Activated CD8-positive, alpha-beta memory T cell treated with anti-CD3 and anti-CD28 coated beads for 36 hours (primary cell): ENCODE measurements around the gene MDH1B. TPM values are rescaled to one million over a fixed set of nuclear protein-coding genes. Genes with fewer than 3 reads are reported as not detected.
"Not testable (repeated sequence)": the region's sequence is repeated elsewhere in the genome, so short reads cannot be mapped to it uniquely, and the experiment has no call there.

ENCODE experiments used
- CTCF ChIA-PET: fragments of 350-600 bp; sonication (Branson Sonifier 250); formaldehyde crosslinking; loops from one replicate; lab custom pipeline; 2021; ENCODE audit warnings: antibody characterized with exemption; lab: Charles Lee
- POLR2A ChIA-PET: fragments of 350-600 bp; sonication (Branson Sonifier 250); formaldehyde crosslinking; loops from one replicate; lab custom pipeline; 2021; ENCODE audit warnings: antibody characterized with exemption; lab: Charles Lee
- total RNA-seq, 2 experiments: library from RNA; stranded (reverse); gene quantifications; one replicate each; pipeline ENCODE4 v1.2.3, GENCODE V29; 2021

The MDH1B gene
- total RNA-seq, 2 experiments from 2014 or later: 0.34 to 0.65 TPM

DNA sequence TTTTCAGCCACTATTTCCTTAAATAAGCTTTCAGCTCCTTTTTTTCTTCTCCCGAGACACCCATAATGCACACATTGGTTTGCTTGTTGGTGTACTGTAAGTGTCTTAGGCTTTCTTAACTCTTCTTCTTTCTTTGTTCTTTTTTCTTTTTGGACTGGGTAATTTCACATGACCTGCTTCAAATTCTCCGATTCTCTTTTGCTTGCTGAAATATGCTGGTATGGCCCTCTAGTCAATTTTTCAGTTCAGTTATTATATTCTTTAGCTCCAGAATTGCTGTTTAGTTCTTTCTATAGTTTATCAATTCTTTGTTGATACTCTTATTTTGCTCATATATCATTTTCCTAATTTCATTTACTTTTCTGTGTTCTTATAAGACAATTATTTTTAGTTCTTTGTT, 15.5 kb upstream of the MDH1B start:
- CTCF ChIA-PET: interaction anchor here (0.6 to 0.7 kb wide), 4 partner anchors 82 to 669 kb away, joined by 3 to 5 read pairs (median 3); no protein-coding TSS in a partner anchor
- POLR2A ChIA-PET: interaction anchor here (0.7 kb wide), 1 partner anchor 782 kb away, joined by 6 read pairs; no protein-coding TSS in a partner anchor

DNA sequence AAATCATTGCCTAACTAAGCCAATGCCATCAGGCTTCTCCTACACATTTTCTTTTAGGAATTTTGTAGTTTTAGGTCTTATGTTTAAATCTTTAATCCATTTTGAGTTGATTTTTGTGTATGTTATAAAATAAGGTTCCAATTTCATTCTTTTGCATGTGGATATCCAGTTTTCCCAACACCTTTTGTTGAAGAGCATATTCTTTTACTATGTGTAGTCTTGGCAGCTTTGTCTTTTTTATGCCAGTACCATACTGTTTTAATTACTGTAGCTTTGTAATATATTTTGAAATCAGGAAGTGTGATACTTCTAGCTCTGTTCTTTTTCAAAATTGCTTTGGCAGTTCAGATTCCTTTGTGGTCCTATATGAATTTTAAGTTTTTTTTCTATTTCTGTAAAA, 11.3 kb upstream of the MDH1B start:
- CTCF ChIA-PET: no interaction called here
- POLR2A ChIA-PET: no interaction called here

DNA sequence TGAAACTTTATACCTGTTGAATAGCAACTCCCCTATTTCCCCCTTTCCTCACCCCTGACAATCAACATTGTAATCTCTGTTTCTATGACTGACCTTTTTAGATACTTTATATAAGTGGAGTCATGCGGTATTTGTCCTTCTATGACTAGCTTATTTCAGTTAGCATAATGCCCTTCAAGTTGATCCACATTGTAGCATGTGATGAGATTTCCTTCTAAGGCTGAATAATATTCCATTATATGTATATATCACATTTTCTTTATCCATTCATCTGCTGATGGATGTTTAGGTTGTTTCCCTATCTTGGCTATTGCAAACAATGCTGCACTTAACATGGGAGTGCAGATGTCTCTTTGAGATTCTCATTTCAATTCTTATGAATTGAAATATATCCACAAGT, 9.7 kb upstream of the MDH1B start:
- ChIA-PET POLR2A (no interaction called here), CTCF (no interaction called here)

DNA sequence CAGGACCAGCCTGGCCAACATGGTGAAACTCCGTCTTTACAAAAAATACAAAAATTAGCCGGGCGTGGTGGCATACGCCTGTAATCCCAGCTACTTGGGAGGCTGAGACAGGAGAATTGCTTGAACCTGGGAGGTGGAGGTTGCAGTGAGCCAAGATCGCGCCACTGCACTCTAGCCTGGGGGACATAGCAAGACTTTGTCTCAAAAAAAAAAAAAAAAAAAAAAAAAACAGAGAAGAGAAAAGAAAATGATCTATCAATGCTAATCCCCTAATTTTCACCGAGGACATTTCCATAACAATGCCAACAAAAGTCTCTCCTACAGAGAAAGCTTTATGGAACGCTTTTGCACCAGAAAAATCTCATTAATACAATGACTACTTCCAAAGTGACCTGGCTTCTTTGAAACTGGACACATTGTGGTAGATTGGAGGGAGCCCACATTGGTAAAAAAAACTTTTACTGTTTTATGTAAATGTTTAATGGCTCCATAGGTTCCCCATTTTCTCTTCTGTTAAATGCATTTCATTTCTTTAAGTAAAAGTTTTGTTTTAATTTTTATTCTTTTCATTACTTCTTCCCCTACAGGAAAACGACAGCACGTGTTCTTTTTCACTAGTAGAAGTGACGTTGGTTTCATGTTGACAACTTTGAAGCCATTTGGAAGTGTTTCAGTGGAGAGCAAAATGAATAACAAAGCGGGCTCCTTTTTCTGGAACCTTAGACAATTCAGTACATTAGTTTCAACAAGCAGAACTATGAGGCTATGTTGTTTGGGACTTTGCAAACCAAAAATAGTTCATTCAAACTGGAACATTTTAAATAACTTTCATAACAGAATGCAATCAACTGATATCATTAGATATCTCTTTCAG, 1.2 kb upstream of the MDH1B start:
- ChIA-PET CTCF (interaction anchor here (0.7 kb wide), 2 partner anchors 445 to 744 kb away, joined by 3 read pairs; no protein-coding TSS in a partner anchor), POLR2A (interaction anchor here (0.7 to 1.5 kb wide), 2 partner anchors 28 to 30 kb away, joined by 4 to 5 read pairs; no protein-coding TSS in a partner anchor)

DNA sequence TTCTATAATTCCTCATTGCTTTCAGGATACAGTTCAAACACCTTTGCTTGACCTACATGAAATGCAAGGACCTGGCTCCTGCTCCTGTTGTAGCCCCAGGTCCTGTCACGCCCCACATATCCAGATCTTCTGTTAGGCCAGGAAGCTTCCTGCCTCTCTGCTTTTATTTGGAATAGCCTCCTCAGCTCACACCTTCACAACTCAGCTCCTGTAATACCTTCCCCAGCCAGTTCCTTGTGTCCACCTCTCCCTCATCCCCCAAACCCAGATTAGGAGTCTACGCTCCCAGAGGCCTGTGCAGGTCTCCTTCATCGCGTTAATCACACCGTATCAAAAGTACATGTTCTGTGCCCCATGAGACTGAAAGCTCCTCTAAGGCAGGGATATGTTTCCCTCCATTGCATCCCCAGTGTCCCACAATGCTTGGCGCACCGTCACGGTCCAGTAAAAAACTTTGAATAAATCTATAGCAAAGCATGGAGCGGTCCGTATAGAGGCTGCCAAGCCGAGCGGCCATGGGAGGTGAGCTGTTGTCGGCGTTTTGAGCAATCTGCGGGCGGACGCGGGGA, 371 bp downstream of the MDH1B start:
- CTCF ChIA-PET: interaction anchor here (0.8 to 1.6 kb wide), 3 partner anchors 17 to 712 kb away, joined by 3 read pairs; no protein-coding TSS in a partner anchor
- POLR2A ChIA-PET: interaction anchor here (1.1 to 1.5 kb wide), 3 partner anchors 27 to 766 kb away, joined by 3 to 5 read pairs (median 4); partner anchors contain the start of gene CREB1

DNA sequence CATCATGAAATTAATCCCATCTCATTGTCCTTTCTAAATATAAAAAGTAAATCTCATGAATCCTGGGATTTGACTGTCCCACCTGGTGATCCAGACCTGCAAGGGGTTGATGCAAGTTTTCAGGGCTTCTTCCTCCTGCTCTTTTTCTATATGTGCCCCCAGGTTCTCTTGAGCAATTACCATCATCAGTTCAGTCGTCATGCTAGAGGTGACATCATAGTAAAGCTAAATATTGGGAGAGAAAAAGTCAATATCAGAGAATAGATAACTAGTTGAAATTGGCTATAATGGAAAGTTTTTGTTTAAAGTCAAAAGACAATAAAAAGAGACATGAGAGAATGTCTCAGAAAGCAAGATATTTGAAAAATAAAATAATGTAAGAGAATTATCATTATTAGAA, 8.3 kb downstream of the MDH1B start:
- CTCF ChIA-PET: no interaction called here
- POLR2A ChIA-PET: no interaction called here

DNA sequence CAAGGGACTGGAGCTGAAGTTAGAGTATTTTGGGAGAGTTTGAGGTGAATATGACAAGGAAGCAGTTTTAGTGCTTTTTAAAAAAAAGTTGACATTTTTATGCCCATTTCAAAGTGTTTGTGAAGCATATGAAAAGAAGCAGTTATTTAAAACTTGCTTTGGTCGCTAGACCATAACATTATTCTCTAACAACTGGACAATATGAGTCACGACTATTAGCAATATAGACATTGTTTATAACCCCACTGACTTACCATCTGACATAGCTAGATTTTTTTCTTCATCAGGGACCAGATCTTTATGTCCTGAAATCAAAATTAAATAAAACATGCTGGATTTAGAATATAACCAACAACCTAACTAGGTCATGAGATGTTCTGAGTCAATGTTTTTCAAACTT, 24.3 kb downstream of the MDH1B start:
- CTCF ChIA-PET: no interaction called here
- POLR2A ChIA-PET: no interaction called here

DNA sequence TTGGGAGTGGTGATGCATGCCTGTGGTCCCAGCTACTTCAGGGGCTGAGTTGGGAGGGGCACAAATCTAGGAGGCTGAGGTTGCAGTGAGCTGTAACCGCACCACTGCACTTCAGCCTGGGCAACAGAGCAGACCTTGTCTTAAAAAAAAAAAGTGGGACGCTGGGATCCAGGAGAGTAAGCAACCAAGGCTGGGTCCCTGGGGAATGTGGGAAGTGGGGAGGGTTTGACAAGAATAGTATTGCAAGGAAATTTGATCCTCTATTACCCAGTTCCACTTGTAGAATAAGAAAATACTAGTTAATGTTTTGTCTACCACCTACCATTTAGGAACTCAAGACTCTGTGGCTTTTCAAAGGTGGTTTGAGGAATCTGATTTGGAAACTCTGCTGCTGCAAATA, 25.9 kb downstream of the MDH1B start:
- POLR2A ChIA-PET: no interaction called here
- CTCF ChIA-PET: no interaction called here

DNA sequence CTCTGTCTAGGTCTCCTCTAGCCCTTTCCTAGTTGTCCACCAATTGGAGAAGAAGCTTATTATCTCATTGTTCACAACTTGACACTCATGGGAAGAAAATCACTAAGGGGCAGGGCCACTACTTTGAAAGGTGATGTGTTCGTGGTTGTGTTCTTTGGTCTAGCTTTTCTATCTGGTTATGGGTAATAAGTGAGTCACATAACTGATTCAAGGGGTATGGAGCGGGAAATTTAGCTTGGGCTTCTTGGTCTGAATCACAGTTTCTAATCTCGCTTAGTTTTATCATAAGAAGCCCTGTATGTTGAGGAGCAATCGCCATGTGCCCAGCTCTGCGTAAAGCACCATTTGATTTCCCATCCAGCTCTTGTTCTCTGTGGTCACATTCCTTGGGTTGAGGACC, 28.2 kb downstream of the MDH1B start:
- POLR2A ChIA-PET: interaction anchor here (0.8 to 1.4 kb wide), 2 partner anchors 28 to 29 kb away, joined by 4 to 5 read pairs; partner anchors contain the start of genes FASTKD2 and MDH1B
- CTCF ChIA-PET: interaction anchor here (1.0 kb wide), 1 partner anchor 28 kb away, joined by 3 read pairs; the partner anchor contains the start of genes FASTKD2 and MDH1B

DNA sequence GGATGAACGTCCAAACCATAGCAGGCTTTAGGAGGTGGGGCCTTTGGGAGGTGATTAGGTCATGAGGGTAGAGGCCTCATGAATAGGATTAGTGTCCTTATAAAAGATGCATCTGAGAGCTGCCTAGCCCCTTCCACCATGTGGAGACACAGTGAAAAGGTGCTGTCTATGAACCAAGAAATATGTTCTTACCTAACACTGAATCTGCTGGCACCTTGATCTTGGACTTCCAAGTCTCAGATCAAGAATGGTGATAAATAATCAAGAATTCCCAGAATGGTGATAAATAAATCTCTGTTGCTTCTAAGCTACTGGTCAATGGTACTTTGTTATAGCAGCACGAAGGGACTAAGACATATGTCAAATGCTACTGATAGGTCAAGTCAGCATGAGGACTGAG, 31.8 kb downstream of the MDH1B start:
- CTCF ChIA-PET: no interaction called here
- POLR2A ChIA-PET: no interaction called here

DNA sequence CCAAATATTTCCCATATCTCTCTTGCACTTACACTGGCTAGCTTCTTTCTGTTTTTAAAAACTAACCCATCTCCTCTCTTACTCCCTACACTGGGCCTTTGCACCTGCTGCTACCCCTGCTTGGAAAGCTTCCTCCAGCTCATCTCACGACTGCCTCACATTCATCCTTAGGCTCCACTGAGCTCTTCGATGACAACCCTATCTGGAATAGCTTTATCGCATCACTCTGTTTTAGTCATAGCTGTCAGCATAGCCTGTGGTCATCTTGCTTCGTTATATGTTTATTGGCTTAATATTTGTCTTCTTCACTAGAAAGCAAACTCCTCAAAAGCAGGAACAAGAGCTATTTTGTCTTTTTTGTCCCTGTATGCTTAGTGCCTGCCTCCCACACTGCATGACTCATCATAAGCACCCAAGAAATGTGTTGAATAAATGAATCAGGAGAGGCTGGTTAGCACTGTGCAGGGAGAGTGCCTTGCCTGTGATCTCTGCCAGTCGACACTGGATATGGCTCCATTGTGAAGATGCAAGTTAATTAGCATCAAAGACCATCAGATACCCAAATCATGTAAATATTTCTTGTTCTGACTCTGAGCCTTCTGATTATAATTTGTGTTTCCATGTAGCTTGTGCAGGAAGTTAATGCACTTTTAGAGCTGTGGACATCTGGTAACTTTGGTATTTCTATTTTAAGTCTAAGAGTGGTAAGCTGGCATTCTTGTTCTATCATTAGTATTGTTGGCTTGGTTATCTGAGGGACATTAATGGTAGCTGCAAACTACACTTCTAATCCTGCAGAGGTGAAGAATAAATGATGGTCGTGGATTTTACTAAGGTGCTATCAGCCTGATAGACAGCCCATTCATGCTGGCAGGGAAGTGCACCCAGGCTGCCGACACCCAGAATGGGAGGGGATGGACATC, 36.6 kb downstream of the MDH1B start:
- ChIA-PET CTCF (no interaction called here), POLR2A (no interaction called here)

DNA sequence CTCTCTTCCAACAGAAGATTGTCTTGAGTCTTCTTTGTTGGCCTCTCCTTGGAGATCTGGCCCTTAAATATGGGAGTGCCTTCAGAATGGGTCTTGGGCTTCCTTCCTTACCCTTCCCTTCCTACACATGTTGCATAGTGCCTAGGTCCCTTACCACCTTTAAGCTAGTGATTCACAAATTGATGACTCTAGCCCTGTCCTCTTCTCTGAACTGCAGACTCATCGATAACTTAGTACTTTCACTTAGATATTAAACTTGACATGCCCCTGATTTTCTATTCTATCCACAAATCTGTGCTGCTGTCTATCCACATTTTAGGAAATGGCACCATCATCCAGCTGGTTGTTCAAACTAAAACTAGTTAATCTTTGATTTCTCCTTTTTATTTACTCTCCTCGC, 37.8 kb downstream of the MDH1B start:
- ChIA-PET POLR2A (no interaction called here), CTCF (no interaction called here)

DNA sequence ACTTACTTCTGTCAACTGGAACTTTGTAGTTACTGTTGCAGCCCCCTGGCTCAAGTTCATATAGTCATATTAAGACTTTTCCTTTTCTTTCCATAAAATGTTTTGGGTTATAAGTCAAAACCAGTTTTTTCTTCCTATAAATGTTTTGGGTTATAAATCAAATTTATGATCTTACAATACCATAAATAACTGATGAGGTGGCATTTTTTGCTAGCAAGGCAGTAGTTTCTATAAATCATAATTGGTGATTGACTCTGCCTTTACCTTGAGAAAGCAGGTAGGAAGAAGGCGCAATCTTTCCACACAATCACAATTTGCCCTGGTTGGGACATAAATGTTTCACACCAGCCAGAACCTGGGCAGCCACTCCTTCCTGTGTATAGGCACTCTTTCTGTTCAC, 41.8 kb downstream of the MDH1B start:
- CTCF ChIA-PET: no interaction called here
- POLR2A ChIA-PET: no interaction called here

DNA sequence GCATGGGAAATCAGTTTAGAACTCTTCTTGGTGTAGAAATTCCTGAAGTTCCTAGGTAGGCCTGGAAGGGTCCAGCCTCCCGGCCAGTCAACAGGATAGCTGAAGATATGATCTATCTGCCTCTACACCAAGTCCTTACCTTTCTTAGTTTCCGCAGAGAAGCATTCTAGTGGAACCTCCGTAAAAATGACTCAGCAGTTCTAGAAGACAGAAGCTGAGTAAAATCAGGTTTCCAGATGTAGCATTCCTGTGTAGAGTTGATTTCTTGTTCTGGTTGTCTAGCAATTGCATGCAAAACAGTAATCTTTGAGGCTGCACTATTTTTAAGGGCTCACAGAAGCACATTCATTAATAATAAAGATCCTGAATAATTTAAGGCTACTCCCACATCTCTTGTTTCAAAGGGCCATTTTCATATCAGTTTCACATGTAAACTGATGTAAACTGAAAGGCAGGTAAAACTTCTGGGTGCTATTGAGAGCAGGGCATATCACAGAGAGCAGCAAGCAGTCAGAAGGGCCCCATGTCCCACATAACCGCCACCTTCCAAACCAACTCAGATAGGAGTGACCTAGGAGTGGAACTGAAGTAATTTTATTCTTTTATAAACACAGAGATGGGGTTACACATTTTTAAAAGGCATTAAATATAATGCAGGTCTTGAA, 43.7 kb downstream of the MDH1B start:
- CTCF ChIA-PET: no interaction called here
- POLR2A ChIA-PET: no interaction called here

DNA sequence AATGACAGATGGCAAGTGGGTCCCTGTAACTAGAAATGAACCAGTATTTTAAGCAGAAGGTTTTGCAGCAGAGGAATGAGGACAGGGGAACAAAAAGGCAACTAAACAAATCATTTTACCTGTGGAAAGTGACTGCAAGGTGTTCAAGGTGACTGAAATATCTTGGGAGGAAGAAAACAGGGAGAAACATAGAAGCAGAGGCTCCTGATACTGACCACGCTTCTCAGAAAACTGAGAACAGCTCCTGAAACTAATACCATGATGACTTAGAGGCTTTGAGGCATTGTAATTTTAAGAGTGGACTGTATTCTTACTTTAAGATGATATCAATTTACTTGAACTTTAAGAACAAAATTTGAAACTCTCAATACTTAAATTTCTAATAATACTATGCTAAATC, 46.8 kb downstream of the MDH1B start, which contains the start of gene DYTN:
DYTN (minus strand) TSS at position 101 of the 400 bp plus-strand sequence. CDS start 117 bp downstream, outside the sequence.
- POLR2A ChIA-PET: no interaction called here
- CTCF ChIA-PET: no interaction called here

DNA sequence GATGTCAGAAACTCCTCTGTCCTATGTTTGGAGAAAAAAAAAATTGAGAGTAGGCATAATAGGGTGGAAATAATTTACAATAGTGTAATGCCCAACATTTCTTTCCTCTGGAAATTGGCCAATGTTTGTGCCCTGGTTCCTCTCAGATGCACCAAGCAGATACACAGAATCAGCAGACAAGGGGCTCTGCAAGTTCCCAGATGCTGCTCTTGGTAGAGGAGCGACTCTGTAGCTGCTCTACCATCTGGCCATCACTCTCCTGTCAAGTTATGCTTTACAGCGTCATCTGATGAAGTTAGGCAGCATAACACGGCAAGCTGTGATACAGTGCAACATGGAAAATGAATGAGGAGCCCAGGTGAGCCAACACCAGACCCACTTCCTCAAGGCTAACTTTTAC, 48.5 kb downstream of the MDH1B start:
- POLR2A ChIA-PET: no interaction called here
- CTCF ChIA-PET: no interaction called here

DNA sequence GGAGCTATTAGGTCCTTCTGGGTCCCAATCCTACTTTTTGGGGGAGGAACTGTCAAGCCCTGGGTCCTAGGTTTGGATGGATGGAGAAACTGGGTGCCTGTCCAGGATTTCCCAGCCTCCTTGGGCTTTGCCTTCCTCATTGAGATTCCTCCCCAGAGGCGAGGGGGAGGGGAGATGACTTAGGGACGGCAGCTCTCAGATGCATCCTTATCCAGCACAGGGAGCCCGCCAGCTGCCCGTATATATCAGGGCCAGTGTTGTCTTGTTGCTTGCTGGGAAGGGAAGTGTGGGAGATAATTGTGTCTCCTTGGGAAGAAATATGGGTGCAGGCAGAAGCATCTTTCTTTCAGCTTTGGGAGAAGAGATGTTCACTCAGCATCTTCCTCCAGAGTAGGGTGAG, 49.9 kb downstream of the MDH1B start:
- POLR2A ChIA-PET, CTCF ChIA-PET: not testable (repeated sequence)

DNA sequence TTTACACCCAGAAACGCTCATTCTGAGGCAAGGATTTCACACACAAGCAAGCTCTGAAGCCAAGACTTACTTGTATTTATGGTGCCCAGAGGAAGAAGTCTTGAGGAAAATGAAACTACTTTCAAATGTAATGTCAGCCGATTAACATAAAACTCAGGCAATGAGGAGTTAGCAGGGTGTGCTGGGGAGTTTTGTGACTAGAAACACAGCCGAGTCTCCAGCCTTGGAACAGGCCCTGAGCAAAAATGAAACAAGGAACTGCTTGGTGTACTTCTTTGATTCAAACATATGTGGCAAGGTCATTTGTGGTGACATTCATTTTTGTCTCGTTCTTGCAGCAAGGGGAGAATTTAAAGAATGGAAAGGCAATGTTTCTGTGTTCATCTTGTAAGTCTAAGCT, 51.4 kb downstream of the MDH1B start:
- POLR2A ChIA-PET: no interaction called here
- CTCF ChIA-PET: no interaction called here

DNA sequence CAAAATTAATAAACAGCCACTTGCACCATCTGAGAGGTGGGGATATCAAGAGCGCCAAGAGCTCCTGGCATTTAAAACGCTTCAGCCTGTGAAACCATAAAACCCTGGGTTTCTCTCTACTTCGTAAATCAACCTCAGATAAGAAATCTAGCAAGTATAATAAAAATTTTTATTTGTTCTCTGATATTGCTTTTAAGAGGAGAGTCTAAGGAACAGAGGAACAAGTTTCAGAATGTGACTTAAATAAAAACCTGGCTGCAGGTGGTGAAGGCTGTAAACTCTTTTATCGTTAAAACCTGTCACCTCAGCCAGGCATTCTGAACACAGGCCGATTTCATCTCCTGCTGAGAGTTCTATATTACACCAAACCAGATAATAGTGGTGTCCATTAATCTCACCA, 56.8 kb downstream of the MDH1B start:
- POLR2A ChIA-PET: no interaction called here
- CTCF ChIA-PET: no interaction called here
